Upper lobe of left lung (tissue), 4 donors: ENCODE results near the gene KCNAB3.

Source experiments
- EP300 ChIP-seq, 4 donors: sonication (generic); formaldehyde crosslinking; IDR thresholded peaks; one replicate each; pipeline ENCODE4 v1.5.1; 2017; ENCODE audit warnings: antibody characterized with exemption in 4 of 4, control low read depth in 2 of 4
- TF ChIP-seq, protein P1 (sequence below), 6 experiments: fragments of 450-650 bp in 4 of 6; fragments of 200-600 bp in 2 of 6; sonication (generic) in 2 of 6; IDR thresholded peaks; one replicate each; pipeline ENCODE4 v1.5.1; 2016 to 2019; ENCODE audit warnings: antibody characterized with exemption in 6 of 6

- TF ChIP-seq, protein P1, sequence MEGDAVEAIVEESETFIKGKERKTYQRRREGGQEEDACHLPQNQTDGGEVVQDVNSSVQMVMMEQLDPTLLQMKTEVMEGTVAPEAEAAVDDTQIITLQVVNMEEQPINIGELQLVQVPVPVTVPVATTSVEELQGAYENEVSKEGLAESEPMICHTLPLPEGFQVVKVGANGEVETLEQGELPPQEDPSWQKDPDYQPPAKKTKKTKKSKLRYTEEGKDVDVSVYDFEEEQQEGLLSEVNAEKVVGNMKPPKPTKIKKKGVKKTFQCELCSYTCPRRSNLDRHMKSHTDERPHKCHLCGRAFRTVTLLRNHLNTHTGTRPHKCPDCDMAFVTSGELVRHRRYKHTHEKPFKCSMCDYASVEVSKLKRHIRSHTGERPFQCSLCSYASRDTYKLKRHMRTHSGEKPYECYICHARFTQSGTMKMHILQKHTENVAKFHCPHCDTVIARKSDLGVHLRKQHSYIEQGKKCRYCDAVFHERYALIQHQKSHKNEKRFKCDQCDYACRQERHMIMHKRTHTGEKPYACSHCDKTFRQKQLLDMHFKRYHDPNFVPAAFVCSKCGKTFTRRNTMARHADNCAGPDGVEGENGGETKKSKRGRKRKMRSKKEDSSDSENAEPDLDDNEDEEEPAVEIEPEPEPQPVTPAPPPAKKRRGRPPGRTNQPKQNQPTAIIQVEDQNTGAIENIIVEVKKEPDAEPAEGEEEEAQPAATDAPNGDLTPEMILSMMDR (IDR thresholded peaks at IDR 0.05): no peak
- no peak for TF ChIP-seq EP300 (IDR thresholded peaks at IDR 0.05)
These were observed 32.6 kb downstream of the KCNAB3 start for GRCh38 chr17:7897090-7897489.
